GM18873 (cell line): Measurements from ENCODE around the gene CAPN13.

Experiments
- ATAC-seq: cut with Tn5 transposase; IDR thresholded peaks from one replicate; pipeline ENCODE4 v1.9.1; 2021; ENCODE audit warnings: mild to moderate bottlenecking, moderate library complexity, moderate number of reproducible peaks; ENCODE audit not compliant: unreplicated experiment, low FRiP score

The CAPN13 gene

GRCh38 chr2:30786923-30787685 lies 20.1 kb downstream of the CAPN13 start:
- no peak for ATAC-seq

- ATAC-seq: no peak
Measured at GRCh38 chr2:30784682-30785081, 22.6 kb downstream of the CAPN13 start.

- no peak for ATAC-seq
Measured at GRCh38 chr2:30781961-30782533, 25.2 kb downstream of the CAPN13 start.

- ATAC-seq: no peak
Measured at GRCh38 chr2:30781451-30781850, 25.8 kb downstream of the CAPN13 start.

GRCh38 chr2:30780776-30781330 lies 26.4 kb downstream of the CAPN13 start:
- no peak for ATAC-seq

GRCh38 chr2:30778611-30779010 lies 28.6 kb downstream of the CAPN13 start:
- no peak for ATAC-seq

GRCh38 chr2:30777661-30778505 lies 29.4 kb downstream of the CAPN13 start:
- ATAC-seq: no peak

GRCh38 chr2:30776831-30777635 lies 30.2 kb downstream of the CAPN13 start:
- ATAC-seq: no peak

- no peak for ATAC-seq
Measured at GRCh38 chr2:30775833-30776232, 31.4 kb downstream of the CAPN13 start.

- ATAC-seq: no peak
Measured at GRCh38 chr2:30772021-30772705, 35.1 kb downstream of the CAPN13 start.

GRCh38 chr2:30770816-30771576 lies 36.2 kb downstream of the CAPN13 start:
- no peak for ATAC-seq

GRCh38 chr2:30769891-30770462 lies 37.3 kb downstream of the CAPN13 start:
- no peak for ATAC-seq

GRCh38 chr2:30769481-30769780 lies 37.8 kb downstream of the CAPN13 start:
- no peak for ATAC-seq

- ATAC-seq: no peak
Measured at GRCh38 chr2:30768708-30769480, 38.4 kb downstream of the CAPN13 start.

- ATAC-seq: no peak
Measured at GRCh38 chr2:30768036-30768686, 39.1 kb downstream of the CAPN13 start.

- ATAC-seq: no peak
Measured at GRCh38 chr2:30766666-30767065, 40.6 kb downstream of the CAPN13 start.

GRCh38 chr2:30765876-30766470 lies 41.3 kb downstream of the CAPN13 start:
- ATAC-seq: no peak
